Mesothelial cell of epicardium (in vitro differentiated cells): Measurements from ENCODE around the gene COQ2. TPM values are rescaled to one million over a fixed set of nuclear protein-coding genes. Genes with fewer than 3 reads are reported as not detected.

ENCODE experiments used
- DNase-seq, 2 experiments: peaks; one replicate each; pipeline ENCODE4 v3.0.0; 2021; ENCODE audit warnings: low spot score in 2 of 2; ENCODE audit not compliant: unreplicated experiment in 2 of 2
- H3K27ac Mint-ChIP-seq: 2 replicates; pipeline ENCODE4 v1.8.0; 2021; ENCODE audit warnings: mixed read lengths
- H3K27me3 Mint-ChIP-seq: 2 replicates; pipeline ENCODE4 v1.8.0; 2021; ENCODE audit warnings: low read depth, mixed read lengths
- H3K36me3 Mint-ChIP-seq: 2 replicates; pipeline ENCODE4 v1.8.0; 2021; ENCODE audit warnings: mixed read lengths
- H3K4me1 Mint-ChIP-seq: 2 replicates; pipeline ENCODE4 v1.8.0; 2021; ENCODE audit warnings: mixed read lengths
- H3K4me3 Mint-ChIP-seq: 2 replicates; pipeline ENCODE4 v1.8.0; 2021; ENCODE audit warnings: mild to moderate bottlenecking, moderate library complexity, mixed read lengths
- H3K9me3 Mint-ChIP-seq: 2 replicates; pipeline ENCODE4 v1.8.0; 2021; ENCODE audit warnings: mixed read lengths
- total RNA-seq: library from RNA; stranded (reverse); gene quantifications from 3 replicates; pipeline ENCODE4 v1.2.1, GENCODE V29; 2021
- TF ChIP-seq, protein P1 (sequence below): fragments of 200-600 bp; sonication (generic); IDR thresholded peaks from one replicate; pipeline ENCODE4 v1.5.0; 2021; ENCODE audit warnings: antibody characterized with exemption; ENCODE audit not compliant: unreplicated experiment

COQ2 gene
- total RNA-seq, 1 donor from 2014 or later = 8.0 TPM

DNA sequence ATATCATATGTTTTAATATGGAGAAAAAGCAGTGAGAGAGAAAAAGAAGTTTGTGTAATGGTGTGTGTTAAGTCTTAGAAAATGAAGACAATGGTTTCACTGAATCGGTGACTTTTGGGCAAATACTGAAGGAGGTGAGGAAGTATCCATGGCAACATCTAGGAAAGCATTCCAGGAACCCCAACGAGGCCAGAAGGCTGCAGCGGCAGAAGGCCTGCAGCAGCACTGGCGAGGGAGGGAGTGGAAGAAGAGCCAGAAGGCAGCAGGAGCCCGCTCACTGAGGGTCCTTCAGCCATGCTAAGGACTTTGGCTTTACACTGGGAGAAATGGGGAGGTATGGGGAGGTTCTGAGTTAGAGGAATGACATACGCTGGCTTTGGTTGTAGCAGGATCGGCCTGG is 26.8 kb downstream of the COQ2 start:
- H3K4me3 Mint-ChIP-seq = no peak overlapping the region
- no peaks in the 10 kb centered on the region for H3K9me3 Mint-ChIP-seq
- H3K36me3 Mint-ChIP-seq = no peaks in the 10 kb centered on the region
- H3K4me1 Mint-ChIP-seq = peaks cover 9% of the 10 kb centered on the region
- H3K27me3 Mint-ChIP-seq = no peaks in the 10 kb centered on the region
- TF ChIP-seq, protein P1, sequence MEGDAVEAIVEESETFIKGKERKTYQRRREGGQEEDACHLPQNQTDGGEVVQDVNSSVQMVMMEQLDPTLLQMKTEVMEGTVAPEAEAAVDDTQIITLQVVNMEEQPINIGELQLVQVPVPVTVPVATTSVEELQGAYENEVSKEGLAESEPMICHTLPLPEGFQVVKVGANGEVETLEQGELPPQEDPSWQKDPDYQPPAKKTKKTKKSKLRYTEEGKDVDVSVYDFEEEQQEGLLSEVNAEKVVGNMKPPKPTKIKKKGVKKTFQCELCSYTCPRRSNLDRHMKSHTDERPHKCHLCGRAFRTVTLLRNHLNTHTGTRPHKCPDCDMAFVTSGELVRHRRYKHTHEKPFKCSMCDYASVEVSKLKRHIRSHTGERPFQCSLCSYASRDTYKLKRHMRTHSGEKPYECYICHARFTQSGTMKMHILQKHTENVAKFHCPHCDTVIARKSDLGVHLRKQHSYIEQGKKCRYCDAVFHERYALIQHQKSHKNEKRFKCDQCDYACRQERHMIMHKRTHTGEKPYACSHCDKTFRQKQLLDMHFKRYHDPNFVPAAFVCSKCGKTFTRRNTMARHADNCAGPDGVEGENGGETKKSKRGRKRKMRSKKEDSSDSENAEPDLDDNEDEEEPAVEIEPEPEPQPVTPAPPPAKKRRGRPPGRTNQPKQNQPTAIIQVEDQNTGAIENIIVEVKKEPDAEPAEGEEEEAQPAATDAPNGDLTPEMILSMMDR = no peak
- peak overlapping the region; percentile 27 for H3K27ac Mint-ChIP-seq
- DNase-seq = no peak

DNA sequence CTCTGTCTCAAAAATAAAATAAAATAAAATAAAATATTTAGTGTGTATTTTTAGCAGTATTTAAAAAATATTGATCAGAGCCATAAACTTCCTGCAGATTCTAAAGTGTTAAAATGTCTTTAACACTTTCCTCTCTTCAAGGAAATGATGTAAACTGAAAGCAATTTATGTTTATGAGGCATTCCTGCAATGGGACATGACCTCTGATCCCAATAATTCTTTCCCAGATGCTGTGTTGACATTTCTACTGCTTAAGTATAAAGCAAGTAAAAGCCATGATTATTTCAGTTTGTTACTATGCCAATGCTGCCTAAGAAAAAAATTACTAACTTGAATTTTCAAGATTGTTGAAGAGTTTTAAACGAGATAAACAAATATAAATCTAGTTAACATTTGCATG is 29.0 kb downstream of the COQ2 start:
- Mint-ChIP-seq H3K4me1 (peaks cover 9% of the 10 kb centered on the region), H3K9me3 (no peaks in the 10 kb centered on the region), H3K36me3 (no peaks in the 10 kb centered on the region), H3K27me3 (no peaks in the 10 kb centered on the region), H3K27ac (no peak overlapping the region), H3K4me3 (no peak overlapping the region)
- TF ChIP-seq, protein P1 = no peak
- DNase-seq = no peak

DNA sequence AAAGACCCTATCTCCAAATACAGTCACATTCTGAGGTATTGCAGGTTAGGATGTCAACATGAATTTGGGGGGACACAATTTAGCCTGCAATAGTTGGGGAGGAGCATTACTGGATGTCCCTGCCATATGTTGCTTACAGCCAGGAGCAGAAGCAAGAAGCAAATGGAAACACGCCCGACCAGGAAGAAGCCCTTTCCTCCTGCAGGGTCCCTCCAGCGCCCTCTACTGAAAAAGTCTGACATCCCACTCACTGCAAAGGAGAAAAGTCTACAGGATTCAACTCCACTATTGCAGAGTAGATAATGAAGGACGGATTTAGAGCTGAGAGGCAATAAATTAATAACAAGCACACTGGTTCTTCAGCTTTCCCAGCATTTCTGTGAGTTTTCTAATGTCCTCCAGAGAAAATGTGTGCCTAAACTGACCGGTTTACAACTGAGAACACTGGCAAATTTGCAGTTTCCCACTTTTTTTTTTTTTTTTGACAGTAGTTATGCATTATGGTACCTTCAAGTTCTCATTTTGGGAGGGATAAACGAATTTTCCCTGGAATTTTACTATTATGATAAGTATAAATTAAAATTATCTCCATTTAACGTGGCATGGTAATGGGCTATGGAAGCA is 31.7 kb downstream of the COQ2 start:
- H3K27ac Mint-ChIP-seq = no peak overlapping the region
- no peaks in the 10 kb centered on the region for H3K36me3 Mint-ChIP-seq
- H3K9me3 Mint-ChIP-seq = no peaks in the 10 kb centered on the region
- H3K27me3 Mint-ChIP-seq = no peaks in the 10 kb centered on the region
- H3K4me1 Mint-ChIP-seq = peaks cover 9% of the 10 kb centered on the region
- no peak overlapping the region for H3K4me3 Mint-ChIP-seq
- no peak for DNase-seq
- TF ChIP-seq, protein P1 = no peak

DNA sequence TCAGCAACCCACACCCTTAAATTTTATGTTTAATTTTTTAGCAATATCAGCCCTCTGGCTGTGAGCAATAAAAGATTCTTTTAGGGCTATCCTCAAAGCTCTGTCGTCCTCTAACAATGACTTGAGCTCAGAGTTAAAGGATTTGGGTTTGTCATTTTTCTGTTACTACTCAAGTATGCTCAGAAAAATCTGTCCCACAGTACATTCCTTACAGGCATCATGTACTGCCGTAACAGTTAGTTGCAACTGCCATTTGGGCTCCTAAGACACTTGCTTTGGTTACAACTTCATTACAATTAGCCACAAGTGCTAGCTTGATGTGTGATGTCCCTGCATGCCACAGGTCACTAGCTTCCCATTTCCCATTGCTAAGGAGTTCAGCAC is 33.2 kb downstream of the COQ2 start:
- Mint-ChIP-seq H3K27me3 (no peaks in the 10 kb centered on the region), H3K27ac (no peak overlapping the region), H3K4me3 (no peak overlapping the region), H3K4me1 (peaks cover 2% of the 10 kb centered on the region), H3K36me3 (no peaks in the 10 kb centered on the region), H3K9me3 (no peaks in the 10 kb centered on the region)
- TF ChIP-seq, protein P1 = no peak
- DNase-seq = no peak

DNA sequence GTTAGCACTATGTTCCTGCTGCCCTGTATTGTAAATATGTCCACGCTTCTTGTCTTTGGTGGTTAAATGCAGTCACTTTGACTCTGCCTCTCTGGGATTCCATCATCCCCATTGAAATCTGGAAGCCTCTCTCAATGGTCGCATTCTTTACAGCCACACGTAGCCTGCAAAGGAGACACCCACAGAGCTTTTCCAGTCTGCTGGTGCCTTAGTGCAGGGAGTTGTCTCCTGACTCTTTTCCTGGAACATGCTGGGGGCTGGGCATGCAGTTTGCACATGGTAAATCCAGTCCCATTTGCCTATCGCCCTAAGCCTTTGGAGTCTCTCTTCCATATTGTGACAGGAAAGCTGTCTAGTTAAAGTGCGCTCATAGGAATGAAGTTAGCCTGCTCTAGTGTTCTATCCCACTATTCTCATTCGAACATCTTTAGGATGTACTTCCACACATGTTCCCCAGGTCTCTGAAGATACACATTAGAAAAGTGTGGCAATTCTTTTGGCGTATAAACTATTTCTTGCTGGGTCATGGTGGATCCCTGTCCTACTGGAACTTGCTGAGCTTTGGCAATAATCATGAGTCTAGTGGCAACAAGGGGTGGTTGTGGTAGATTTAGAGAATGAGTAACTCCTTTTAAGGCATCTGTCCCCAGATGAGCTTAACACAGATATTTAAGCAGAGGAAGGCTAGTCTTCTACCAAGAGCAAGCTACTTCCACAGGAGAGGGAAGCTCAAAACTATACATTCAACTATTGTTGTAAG is 33.7 kb downstream of the COQ2 start:
- H3K27ac Mint-ChIP-seq = no peak overlapping the region
- no peaks in the 10 kb centered on the region for H3K36me3 Mint-ChIP-seq
- DNase-seq = no peak
- H3K4me1 Mint-ChIP-seq = peaks cover 2% of the 10 kb centered on the region
- H3K9me3 Mint-ChIP-seq = no peaks in the 10 kb centered on the region
- TF ChIP-seq, protein P1 = no peak
- no peaks in the 10 kb centered on the region for H3K27me3 Mint-ChIP-seq
- no peak overlapping the region for H3K4me3 Mint-ChIP-seq
